ENCODE measurements around the gene BTF3. TPM values are rescaled to one million over a fixed set of nuclear protein-coding genes. Genes with fewer than 3 reads are reported as not detected.
"Not testable (repeated sequence)": the region's sequence is repeated elsewhere in the genome, so short reads cannot be mapped to it uniquely, and the experiment has no call there.

Gene BTF3
- total RNA-seq, 1 donor from 2014 or later: 458 TPM

- Histone ChIP-seq H3K9ac (ENCODE audit: low read depth in 1 of 3, low read length in 3 of 3) (no peak overlapping the region), H3K4me3 (ENCODE audit: low read length in 3 of 3) (no peak overlapping the region), H3K27me3 (ENCODE audit: control insufficient read depth in 3 of 3, insufficient read depth in 3 of 3, low read length in 3 of 3) (peaks cover 0 to 2% (median 0%) of the 10 kb centered on the region in 3 donors), H3K4me1 (ENCODE audit: control insufficient read depth in 3 of 3, insufficient read depth in 3 of 3, low read length in 3 of 3) (no peaks in the 10 kb centered on the region), H3K27ac (ENCODE audit: low read depth, low read length) (no peak overlapping the region), H3K9me3 (ENCODE audit: control insufficient read depth in 3 of 3, low read length in 3 of 3) (no peaks in the 10 kb centered on the region), H3K36me3 (ENCODE audit: control insufficient read depth in 3 of 3, insufficient read depth in 3 of 3, low read length in 3 of 3) (no peaks in the 10 kb centered on the region)
These were observed 13.7 kb upstream of the BTF3 start for GRCh38 chr5:73484511-73484910.

- Histone ChIP-seq H3K4me3 (ENCODE audit: low read length in 3 of 3) (no peak overlapping the region), H3K9me3 (ENCODE audit: control insufficient read depth in 3 of 3, low read length in 3 of 3) (no peaks in the 10 kb centered on the region), H3K4me1 (ENCODE audit: control insufficient read depth in 3 of 3, insufficient read depth in 3 of 3, low read length in 3 of 3) (no peaks in the 10 kb centered on the region), H3K27me3 (ENCODE audit: control insufficient read depth in 3 of 3, insufficient read depth in 3 of 3, low read length in 3 of 3) (peaks cover 0 to 2% (median 0%) of the 10 kb centered on the region in 3 donors), H3K27ac (ENCODE audit: low read depth, low read length) (no peak overlapping the region), H3K36me3 (ENCODE audit: control insufficient read depth in 3 of 3, insufficient read depth in 3 of 3, low read length in 3 of 3) (no peaks in the 10 kb centered on the region), H3K9ac (ENCODE audit: low read depth in 1 of 3, low read length in 3 of 3) (no peak overlapping the region)
These were observed 12.5 kb upstream of the BTF3 start for GRCh38 chr5:73485715-73486114.

GRCh38 chr5:73486119-73486899 lies 11.9 kb upstream of the BTF3 start:
- Histone ChIP-seq H3K4me3 (ENCODE audit: low read length in 3 of 3) (no peak overlapping the region), H3K36me3 (ENCODE audit: control insufficient read depth in 3 of 3, insufficient read depth in 3 of 3, low read length in 3 of 3) (no peaks in the 10 kb centered on the region), H3K9me3 (ENCODE audit: control insufficient read depth in 3 of 3, low read length in 3 of 3) (no peaks in the 10 kb centered on the region), H3K4me1 (ENCODE audit: control insufficient read depth in 3 of 3, insufficient read depth in 3 of 3, low read length in 3 of 3) (no peaks in the 10 kb centered on the region), H3K27me3 (ENCODE audit: control insufficient read depth in 3 of 3, insufficient read depth in 3 of 3, low read length in 3 of 3) (peaks cover 0 to 2% (median 0%) of the 10 kb centered on the region in 3 donors), H3K9ac (ENCODE audit: low read depth in 1 of 3, low read length in 3 of 3) (no peak overlapping the region), H3K27ac (ENCODE audit: low read depth, low read length) (no peak overlapping the region)

GRCh38 chr5:73487257-73487656 lies 11.0 kb upstream of the BTF3 start:
- not testable (repeated sequence) for H3K4me3 ChIP-seq (ENCODE audit: low read length in 3 of 3); H3K36me3 ChIP-seq (ENCODE audit: control insufficient read depth in 3 of 3, insufficient read depth in 3 of 3, low read length in 3 of 3); H3K9me3 ChIP-seq (ENCODE audit: control insufficient read depth in 3 of 3, low read length in 3 of 3); H3K9ac ChIP-seq (ENCODE audit: low read depth in 1 of 3, low read length in 3 of 3); H3K4me1 ChIP-seq (ENCODE audit: control insufficient read depth in 3 of 3, insufficient read depth in 3 of 3, low read length in 3 of 3); H3K27me3 ChIP-seq (ENCODE audit: control insufficient read depth in 3 of 3, insufficient read depth in 3 of 3, low read length in 3 of 3); H3K27ac ChIP-seq (ENCODE audit: low read depth, low read length)

GRCh38 chr5:73487815-73488214 lies 10.4 kb upstream of the BTF3 start:
- H3K4me3 ChIP-seq (ENCODE audit: low read length in 3 of 3): no peak overlapping the region
- H3K4me1 ChIP-seq (ENCODE audit: control insufficient read depth in 3 of 3, insufficient read depth in 3 of 3, low read length in 3 of 3): no peaks in the 10 kb centered on the region
- H3K27me3 ChIP-seq (ENCODE audit: control insufficient read depth in 3 of 3, insufficient read depth in 3 of 3, low read length in 3 of 3): peaks cover 0 to 4% (median 0%) of the 10 kb centered on the region in 3 donors
- no peaks in the 10 kb centered on the region for H3K9me3 ChIP-seq (ENCODE audit: control insufficient read depth in 3 of 3, low read length in 3 of 3)
- no peak overlapping the region for H3K9ac ChIP-seq (ENCODE audit: low read depth in 1 of 3, low read length in 3 of 3)
- no peaks in the 10 kb centered on the region for H3K36me3 ChIP-seq (ENCODE audit: control insufficient read depth in 3 of 3, insufficient read depth in 3 of 3, low read length in 3 of 3)
- H3K27ac ChIP-seq (ENCODE audit: low read depth, low read length): no peak overlapping the region

GRCh38 chr5:73488806-73489205 lies 9.4 kb upstream of the BTF3 start:
- Histone ChIP-seq H3K27me3 (ENCODE audit: control insufficient read depth in 3 of 3, insufficient read depth in 3 of 3, low read length in 3 of 3) (peaks cover 0 to 4% (median 0%) of the 10 kb centered on the region in 3 donors), H3K9me3 (ENCODE audit: control insufficient read depth in 3 of 3, low read length in 3 of 3) (no peaks in the 10 kb centered on the region)

GRCh38 chr5:73490088-73490487 lies 8.2 kb upstream of the BTF3 start:
- Histone ChIP-seq H3K9me3 (ENCODE audit: control insufficient read depth in 3 of 3, low read length in 3 of 3) (no peaks in the 10 kb centered on the region), H3K9ac (ENCODE audit: low read depth in 1 of 3, low read length in 3 of 3) (no peak overlapping the region), H3K27me3 (ENCODE audit: control insufficient read depth in 3 of 3, insufficient read depth in 3 of 3, low read length in 3 of 3) (peaks cover 0 to 4% (median 0%) of the 10 kb centered on the region in 3 donors), H3K27ac (ENCODE audit: low read depth, low read length) (no peak overlapping the region), H3K36me3 (ENCODE audit: control insufficient read depth in 3 of 3, insufficient read depth in 3 of 3, low read length in 3 of 3) (no peaks in the 10 kb centered on the region), H3K4me3 (ENCODE audit: low read length in 3 of 3) (no peak overlapping the region), H3K4me1 (ENCODE audit: control insufficient read depth in 3 of 3, insufficient read depth in 3 of 3, low read length in 3 of 3) (no peaks in the 10 kb centered on the region)

More at GRCh38 chr5:73488806-73489205, 9.4 kb upstream of the BTF3 start:
- Histone ChIP-seq H3K4me1 (ENCODE audit: control insufficient read depth in 3 of 3, insufficient read depth in 3 of 3, low read length in 3 of 3) (no peaks in the 10 kb centered on the region), H3K36me3 (ENCODE audit: control insufficient read depth in 3 of 3, insufficient read depth in 3 of 3, low read length in 3 of 3) (no peaks in the 10 kb centered on the region), H3K9ac (ENCODE audit: low read depth in 1 of 3, low read length in 3 of 3) (no peak overlapping the region), H3K4me3 (ENCODE audit: low read length in 3 of 3) (no peak overlapping the region), H3K27ac (ENCODE audit: low read depth, low read length) (no peak overlapping the region)

GRCh38 chr5:73491155-73491554 lies 7.1 kb upstream of the BTF3 start:
- peaks cover 0 to 4% (median 0%) of the 10 kb centered on the region in 3 donors for H3K27me3 ChIP-seq (ENCODE audit: control insufficient read depth in 3 of 3, insufficient read depth in 3 of 3, low read length in 3 of 3)
- H3K4me1 ChIP-seq (ENCODE audit: control insufficient read depth in 3 of 3, insufficient read depth in 3 of 3, low read length in 3 of 3): no peaks in the 10 kb centered on the region
- no peak overlapping the region for H3K4me3 ChIP-seq (ENCODE audit: low read length in 3 of 3)
- no peaks in the 10 kb centered on the region for H3K36me3 ChIP-seq (ENCODE audit: control insufficient read depth in 3 of 3, insufficient read depth in 3 of 3, low read length in 3 of 3)
- H3K9ac ChIP-seq (ENCODE audit: low read depth in 1 of 3, low read length in 3 of 3): no peak overlapping the region
- H3K27ac ChIP-seq (ENCODE audit: low read depth, low read length): no peak overlapping the region
- no peaks in the 10 kb centered on the region for H3K9me3 ChIP-seq (ENCODE audit: control insufficient read depth in 3 of 3, low read length in 3 of 3)

- H3K27me3 ChIP-seq (ENCODE audit: control insufficient read depth in 3 of 3, insufficient read depth in 3 of 3, low read length in 3 of 3): peaks cover 0 to 4% (median 0%) of the 10 kb centered on the region in 3 donors
- no peaks in the 10 kb centered on the region for H3K36me3 ChIP-seq (ENCODE audit: control insufficient read depth in 3 of 3, insufficient read depth in 3 of 3, low read length in 3 of 3)
- no peak overlapping the region for H3K4me3 ChIP-seq (ENCODE audit: low read length in 3 of 3)
- no peaks in the 10 kb centered on the region for H3K9me3 ChIP-seq (ENCODE audit: control insufficient read depth in 3 of 3, low read length in 3 of 3)
- H3K9ac ChIP-seq (ENCODE audit: low read depth in 1 of 3, low read length in 3 of 3): no peak overlapping the region
- peaks cover 0 to 7% (median 6%) of the 10 kb centered on the region in 3 donors for H3K4me1 ChIP-seq (ENCODE audit: control insufficient read depth in 3 of 3, insufficient read depth in 3 of 3, low read length in 3 of 3)
- H3K27ac ChIP-seq (ENCODE audit: low read depth, low read length): no peak overlapping the region
These were observed 4.8 kb upstream of the BTF3 start for GRCh38 chr5:73493421-73493820.

- H3K4me3 ChIP-seq (ENCODE audit: low read length in 3 of 3): no peak overlapping the region
- H3K27me3 ChIP-seq (ENCODE audit: control insufficient read depth in 3 of 3, insufficient read depth in 3 of 3, low read length in 3 of 3): peaks cover 0 to 4% (median 0%) of the 10 kb centered on the region in 3 donors
- H3K27ac ChIP-seq (ENCODE audit: low read depth, low read length): no peak overlapping the region
- H3K9ac ChIP-seq (ENCODE audit: low read depth in 1 of 3, low read length in 3 of 3): no peak overlapping the region
- H3K9me3 ChIP-seq (ENCODE audit: control insufficient read depth in 3 of 3, low read length in 3 of 3): no peaks in the 10 kb centered on the region
- peaks cover 7 to 13% (median 11%) of the 10 kb centered on the region in 3 donors for H3K4me1 ChIP-seq (ENCODE audit: control insufficient read depth in 3 of 3, insufficient read depth in 3 of 3, low read length in 3 of 3)
- no peaks in the 10 kb centered on the region for H3K36me3 ChIP-seq (ENCODE audit: control insufficient read depth in 3 of 3, insufficient read depth in 3 of 3, low read length in 3 of 3)
These were observed 3.5 kb upstream of the BTF3 start for GRCh38 chr5:73494721-73495120.

All from skeletal muscle tissue (tissue), 4 donors.